Naive thymus-derived CD4-positive, alpha-beta T cell (primary cell): ENCODE data around the gene TMX3. TPM values are rescaled to one million over a fixed set of nuclear protein-coding genes. Genes with fewer than 3 reads are reported as not detected.

Source experiments
- ATAC-seq: fragments of 150-1000 bp; cut with Tn5 transposase; 2 replicates; pipeline ENCODE4 v1.10.0; 2021; ENCODE audit warnings: mild to moderate bottlenecking, moderate library complexity
- CTCF ChIA-PET: fragments of 350-600 bp; sonication (Branson Sonifier 250); formaldehyde crosslinking; loops from one replicate; lab custom pipeline; 2021; ENCODE audit warnings: antibody characterized with exemption; lab: Charles Lee
- POLR2A ChIA-PET: fragments of 350-600 bp; sonication (Branson Sonifier 250); formaldehyde crosslinking; loops from one replicate; lab custom pipeline; 2021; ENCODE audit warnings: antibody characterized with exemption, inconsistent platforms; lab: Charles Lee
- DNase-seq, 9 donors: peaks; one replicate each; pipeline versions ENCODE4 v3.0.0 to v3.0.0-alpha.2; 2020 to 2022; ENCODE audit warnings: mixed read lengths in 1 of 9
- H3K27ac ChIP-seq: one replicate; pipeline ENCODE4 v1.7.0; 2013; ENCODE audit warnings: mild to moderate bottlenecking, low read depth, low read length, moderate library complexity
- H3K27me3 ChIP-seq, 2 donors: one replicate each; pipeline ENCODE4 v1.7.0; 2013; ENCODE audit warnings: low read length in 2 of 2, mild to moderate bottlenecking in 2 of 2, moderate library complexity in 2 of 2; ENCODE audit not compliant: control insufficient read depth in 2 of 2, insufficient read depth in 2 of 2
- H3K36me3 ChIP-seq, 3 experiments: 1 replicate in 2 of 3; 2 replicates in 1 of 3; pipeline ENCODE4 v1.7.0; 2013; ENCODE audit warnings: low read length in 3 of 3, mild to moderate bottlenecking in 3 of 3, moderate library complexity in 1 of 3; ENCODE audit not compliant: insufficient read depth in 3 of 3, control insufficient read depth in 2 of 3
- H3K4me1 ChIP-seq, 2 donors: one replicate each; pipeline ENCODE4 v1.7.0; 2013; ENCODE audit warnings: low read length in 2 of 2, mild to moderate bottlenecking in 2 of 2, moderate library complexity in 1 of 2; ENCODE audit not compliant: control insufficient read depth in 2 of 2, insufficient read depth in 2 of 2
- H3K4me3 ChIP-seq: 2 replicates; pipeline ENCODE4 v1.7.0; 2013; ENCODE audit warnings: mild to moderate bottlenecking, low read length
- H3K9me3 ChIP-seq, 3 experiments: 1 replicate in 2 of 3; 2 replicates in 1 of 3; pipeline ENCODE4 v1.7.0; 2013; ENCODE audit warnings: low read length in 3 of 3; ENCODE audit not compliant: control insufficient read depth in 2 of 3
- H3K27ac Mint-ChIP-seq, 9 donors: one replicate each; pipeline ENCODE4 v1.8.0; 2020 to 2022; ENCODE audit warnings: mixed read lengths in 9 of 9, mild to moderate bottlenecking in 8 of 9, moderate library complexity in 5 of 9, inconsistent platforms in 2 of 9
- H3K27me3 Mint-ChIP-seq, 5 donors: one replicate each; pipeline ENCODE4 v1.8.0; 2021 to 2022; ENCODE audit warnings: mixed read lengths in 5 of 5, mild to moderate bottlenecking in 1 of 5
- H3K36me3 Mint-ChIP-seq, 5 donors: one replicate each; pipeline ENCODE4 v1.8.0; 2020 to 2022; ENCODE audit warnings: mixed read lengths in 5 of 5, mild to moderate bottlenecking in 3 of 5, inconsistent platforms in 1 of 5
- H3K4me1 Mint-ChIP-seq, 7 donors: one replicate each; pipeline ENCODE4 v1.8.0; 2020 to 2022; ENCODE audit warnings: mixed read lengths in 7 of 7, mild to moderate bottlenecking in 3 of 7, inconsistent platforms in 1 of 7
- H3K4me3 Mint-ChIP-seq, 10 donors: one replicate each; pipeline ENCODE4 v1.8.0; 2020 to 2022; ENCODE audit warnings: mild to moderate bottlenecking in 10 of 10, mixed read lengths in 10 of 10, moderate library complexity in 6 of 10, inconsistent platforms in 2 of 10
- H3K9me3 Mint-ChIP-seq, 11 donors: one replicate each; pipeline ENCODE4 v1.8.0; 2020 to 2022; ENCODE audit warnings: mixed read lengths in 11 of 11, mild to moderate bottlenecking in 4 of 11, inconsistent platforms in 1 of 11, moderate library complexity in 1 of 11
- intact Hi-C, 2 donors: fragments of 100-400 bp; cut with micrococcal nuclease; formaldehyde crosslinking; loops; one replicate each; pipeline ENCODE4 v1.15.1; 2023
- polyA plus RNA-seq, 2 donors: library from polyadenylated mRNA; unstranded; fragments of 300-500 nt; fragmentation: Illumina TruSeq; gene quantifications; one replicate each; pipeline ENCODE4 v1.2.3, GENCODE V29; 2021
- total RNA-seq, 6 experiments: library from RNA in 5 of 6; stranded (reverse) in 5 of 6; gene quantifications; 1 replicate in 5 of 6; 2 replicates in 1 of 6; pipeline ENCODE4 v1.2.3 and lab custom pipeline; 2021 to 2026

Gene TMX3
- total and polyA plus RNA-seq, 7 experiments from 2014 or later = 18.7 to 76.5 (median 50.7) TPM

DNA sequence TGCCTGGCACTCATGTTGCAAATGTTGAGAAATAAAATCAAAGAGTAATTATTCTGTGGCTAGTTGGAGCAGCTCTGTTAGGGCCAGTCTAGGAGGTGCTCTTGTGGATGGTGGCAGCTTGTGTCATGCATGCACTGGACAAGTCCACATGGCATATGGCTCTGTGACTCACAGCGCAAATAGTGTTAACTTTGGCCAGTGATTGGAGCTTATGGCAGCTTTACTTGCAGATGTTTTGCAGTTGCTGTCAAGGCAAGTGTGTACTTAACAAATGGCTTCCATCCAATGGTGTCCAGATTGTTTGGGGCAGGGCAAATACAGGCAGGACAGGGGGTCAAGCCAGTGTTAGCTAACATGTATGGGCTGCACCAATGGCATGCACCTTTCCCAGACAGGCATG is 26.1 kb upstream of the TMX3 start:
- Mint-ChIP-seq H3K36me3 (peaks cover 0 to 8% (median 0%) of the 10 kb centered on the region in 5 donors), H3K4me3 (no peak overlapping the region)
- POLR2A ChIA-PET = no interaction called here

GRCh38 chr18:68739462-68739861 is 24.6 kb upstream of the TMX3 start:
- no peaks in the 10 kb centered on the region for H3K27me3 Mint-ChIP-seq
- no peaks in the 10 kb centered on the region for H3K4me1 ChIP-seq
- no peaks in the 10 kb centered on the region for H3K9me3 ChIP-seq
- no peaks in the 10 kb centered on the region for H3K9me3 Mint-ChIP-seq
- intact Hi-C loops = no loop called here
- DNase-seq = no peak
- no peak overlapping the region for H3K27ac Mint-ChIP-seq
- H3K4me3 ChIP-seq = no peak overlapping the region
- no peak for ATAC-seq
- POLR2A ChIA-PET = no interaction called here
- no peaks in the 10 kb centered on the region for H3K27me3 ChIP-seq
- CTCF ChIA-PET = no interaction called here
- H3K36me3 ChIP-seq = no peaks in the 10 kb centered on the region
- H3K4me3 Mint-ChIP-seq = no peak overlapping the region
- no peak overlapping the region for H3K27ac ChIP-seq
- H3K36me3 Mint-ChIP-seq = peaks cover 0 to 4% (median 0%) of the 10 kb centered on the region in 5 donors
- peaks cover 0 to 5% (median 0%) of the 10 kb centered on the region in 7 donors for H3K4me1 Mint-ChIP-seq

More for the DNA sequence above, 26.1 kb upstream of the TMX3 start:
- Histone ChIP-seq H3K36me3 (no peaks in the 10 kb centered on the region), H3K4me1 (no peaks in the 10 kb centered on the region), H3K4me3 (no peak overlapping the region), H3K27me3 (no peaks in the 10 kb centered on the region), H3K9me3 (no peaks in the 10 kb centered on the region), H3K27ac (no peak overlapping the region)
- Mint-ChIP-seq H3K27me3 (no peaks in the 10 kb centered on the region), H3K4me1 (no peaks in the 10 kb centered on the region), H3K9me3 (no peaks in the 10 kb centered on the region), H3K27ac (no peak overlapping the region)
- no peak for DNase-seq
- CTCF ChIA-PET = no interaction called here
- intact Hi-C loops = no loop called here
- no peak for ATAC-seq

DNA sequence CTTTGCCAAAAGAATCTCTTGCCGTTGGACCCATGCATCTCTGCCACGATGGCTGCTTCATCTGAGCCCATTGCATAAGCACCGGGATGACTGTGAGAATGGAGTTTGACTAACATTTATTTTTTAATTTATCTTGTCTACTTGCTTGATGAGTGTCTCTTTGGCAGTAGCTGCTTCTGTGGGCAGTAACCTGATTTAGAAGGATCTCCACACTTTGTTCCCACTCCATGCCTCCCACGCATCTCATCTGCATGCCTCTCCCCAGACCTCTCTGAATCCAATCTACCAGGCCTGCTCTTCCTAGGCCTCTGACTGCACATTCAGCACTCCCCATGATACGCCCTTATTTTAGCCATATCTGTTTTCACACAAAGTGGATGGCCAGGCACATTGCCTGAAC is 23.7 kb upstream of the TMX3 start:
- Histone ChIP-seq H3K9me3 (no peaks in the 10 kb centered on the region), H3K4me3 (no peak overlapping the region), H3K36me3 (no peaks in the 10 kb centered on the region), H3K4me1 (no peaks in the 10 kb centered on the region), H3K27ac (no peak overlapping the region), H3K27me3 (no peaks in the 10 kb centered on the region)
- intact Hi-C loops = no loop called here
- H3K4me1 Mint-ChIP-seq = peaks cover 0 to 5% (median 0%) of the 10 kb centered on the region in 7 donors
- ATAC-seq (no peak), DNase-seq (no peak)
- no peak overlapping the region for H3K4me3 Mint-ChIP-seq
- no peaks in the 10 kb centered on the region for H3K27me3 Mint-ChIP-seq
- CTCF ChIA-PET = no interaction called here
- no peaks in the 10 kb centered on the region for H3K9me3 Mint-ChIP-seq
- POLR2A ChIA-PET = no interaction called here
- peaks cover 0 to 4% (median 0%) of the 10 kb centered on the region in 5 donors for H3K36me3 Mint-ChIP-seq
- H3K27ac Mint-ChIP-seq = peak overlapping the region in 1 of 9 donors; percentile 11

GRCh38 chr18:68735483-68736343 is 20.8 kb upstream of the TMX3 start:
- Mint-ChIP-seq H3K9me3 (peaks cover 0 to 2% (median 0%) of the 10 kb centered on the region in 11 donors), H3K4me3 (no peak overlapping the region), H3K27ac (no peak overlapping the region), H3K4me1 (peaks cover 0 to 5% (median 0%) of the 10 kb centered on the region in 7 donors), H3K27me3 (no peaks in the 10 kb centered on the region), H3K36me3 (no peaks in the 10 kb centered on the region)
- no peaks in the 10 kb centered on the region for H3K27me3 ChIP-seq
- CTCF ChIA-PET = interaction anchor here (0.5 kb wide), 1 partner anchor 1517 kb away, joined by 6 read pairs; no protein-coding TSS in a partner anchor
- H3K9me3 ChIP-seq = no peaks in the 10 kb centered on the region
- POLR2A ChIA-PET = no interaction called here
- intact Hi-C loops = loop anchor here (1.0 to 2.0 kb wide), 5 partner anchors 15 to 1518 kb away; partner anchors contain the start of genes TMX3 (in 2 of the 2) and DSEL (in 1 of the 2)
- H3K27ac ChIP-seq = no peak overlapping the region
- DNase-seq = peak in 5 of 9 donors; percentile 28 to 46 (median 36)
- H3K4me1 ChIP-seq = no peaks in the 10 kb centered on the region
- no peaks in the 10 kb centered on the region for H3K36me3 ChIP-seq
- no peak overlapping the region for H3K4me3 ChIP-seq
- peak; percentile 78 for ATAC-seq

GRCh38 chr18:68734308-68734707 is 19.4 kb upstream of the TMX3 start:
- no peaks in the 10 kb centered on the region for H3K9me3 ChIP-seq
- no peak overlapping the region for H3K27ac Mint-ChIP-seq
- ChIA-PET CTCF (no interaction called here), POLR2A (no interaction called here)
- peaks cover 0 to 2% (median 0%) of the 10 kb centered on the region in 5 donors for H3K27me3 Mint-ChIP-seq
- peaks cover 0 to 5% (median 0%) of the 10 kb centered on the region in 7 donors for H3K4me1 Mint-ChIP-seq
- no peak overlapping the region for H3K4me3 ChIP-seq
- no peaks in the 10 kb centered on the region for H3K27me3 ChIP-seq
- no peak overlapping the region for H3K27ac ChIP-seq
- intact Hi-C loops = loop anchor here in 1 of 2 donors (2.0 kb wide), 1 partner anchor 14 kb away; no protein-coding TSS in a partner anchor
- DNase-seq (no peak), ATAC-seq (no peak)
- H3K4me1 ChIP-seq = no peaks in the 10 kb centered on the region
- H3K9me3 Mint-ChIP-seq = peaks cover 0 to 2% (median 0%) of the 10 kb centered on the region in 11 donors
- H3K4me3 Mint-ChIP-seq = no peak overlapping the region
- H3K36me3 ChIP-seq = no peaks in the 10 kb centered on the region
- H3K36me3 Mint-ChIP-seq = no peaks in the 10 kb centered on the region

GRCh38 chr18:68733707-68734106 is 18.8 kb upstream of the TMX3 start:
- Histone ChIP-seq H3K27me3 (no peaks in the 10 kb centered on the region), H3K36me3 (no peaks in the 10 kb centered on the region), H3K4me3 (no peak overlapping the region), H3K27ac (no peak overlapping the region), H3K4me1 (no peaks in the 10 kb centered on the region), H3K9me3 (no peaks in the 10 kb centered on the region)
- Mint-ChIP-seq H3K4me1 (peaks cover 0 to 5% (median 0%) of the 10 kb centered on the region in 7 donors), H3K4me3 (no peak overlapping the region), H3K9me3 (peaks cover 0 to 2% (median 0%) of the 10 kb centered on the region in 11 donors), H3K36me3 (no peaks in the 10 kb centered on the region), H3K27ac (no peak overlapping the region), H3K27me3 (peaks cover 0 to 4% (median 0%) of the 10 kb centered on the region in 5 donors)
- intact Hi-C loops = loop anchor here in 1 of 2 donors (2.0 kb wide), 1 partner anchor 13 kb away; no protein-coding TSS in a partner anchor
- ChIA-PET CTCF (no interaction called here), POLR2A (interaction anchor here (1.1 kb wide), 1 partner anchor 16 kb away, joined by 3 read pairs; no protein-coding TSS in a partner anchor)
- DNase-seq (no peak), ATAC-seq (no peak)
